H1 (cell line): ENCODE results near the gene SNRNP70. TPM values are rescaled to one million over a fixed set of nuclear protein-coding genes. Genes with fewer than 3 reads are reported as not detected.
"Not testable (repeated sequence)": the region's sequence is repeated elsewhere in the genome, so short reads cannot be mapped to it uniquely, and the experiment has no call there.

ENCODE experiments used
- CTCF ChIA-PET: fragments of 300-600 bp; sonication (Branson Sonifier 250); formaldehyde crosslinking; loops from one replicate; lab custom pipeline; 2021; ENCODE audit not compliant: partially characterized antibody; lab: Charles Lee
- POLR2A ChIA-PET: fragments of 300-600 bp; sonication (Branson Sonifier 250); formaldehyde crosslinking; loops from one replicate; lab custom pipeline; 2021; ENCODE audit warnings: inconsistent platforms; ENCODE audit not compliant: partially characterized antibody; lab: Charles Lee
- DNase-seq, 2 experiments: peaks; one replicate each; pipeline versions ENCODE4 v3.0.0 to v3.0.0-alpha.2; 2010 to 2022; ENCODE audit warnings: low spot score in 2 of 2, low read depth in 1 of 2, mixed read lengths in 1 of 2
- FAIRE-seq: peaks from 2 replicates; lab custom pipeline; 2011; peaks lifted over from hg19 to GRCh38; lab: Jason Lieb, UNC
- H2AFZ ChIP-seq: 2 replicates; pipeline ENCODE4 v1.8.1; 2012; ENCODE audit warnings: low read length, inconsistent platforms
- H2AK5ac ChIP-seq: 2 replicates; pipeline ENCODE4 v1.6.1; 2013; ENCODE audit warnings: low read depth, low read length
- H2BK120ac ChIP-seq: replicated peaks from 2 replicates; pipeline ENCODE3; 2013; ENCODE audit warnings: low read depth, low read length, inconsistent platforms
- H2BK12ac ChIP-seq: 2 replicates; pipeline ENCODE4 v1.6.1; 2013; ENCODE audit warnings: low read depth, low read length
- H2BK15ac ChIP-seq: 2 replicates; pipeline ENCODE4 v1.6.1; 2013; ENCODE audit warnings: low read length
- H2BK20ac ChIP-seq: 2 replicates; pipeline ENCODE4 v1.6.1; 2013; ENCODE audit warnings: low read length
- H2BK5ac ChIP-seq: 2 replicates; pipeline ENCODE4 v1.6.1; 2013; ENCODE audit warnings: low read depth, low read length
- H3K14ac ChIP-seq: 2 replicates; pipeline ENCODE4 v1.6.1; 2013; ENCODE audit warnings: inconsistent platforms; ENCODE audit not compliant: insufficient read length
- H3K18ac ChIP-seq: 2 replicates; pipeline ENCODE4 v1.6.1; 2013; ENCODE audit warnings: low read length; ENCODE audit errors: extremely low read depth
- H3K23ac ChIP-seq: 2 replicates; pipeline ENCODE4 v1.6.1; 2013; ENCODE audit warnings: inconsistent platforms; ENCODE audit not compliant: insufficient read length
- H3K23me2 ChIP-seq: 2 replicates; pipeline ENCODE4 v1.6.1; 2013; ENCODE audit warnings: low read depth, low read length
- H3K27ac ChIP-seq: 2 replicates; pipeline ENCODE4 v1.6.1; 2011; ENCODE audit warnings: low read depth, low read length, inconsistent platforms
- H3K27me3 ChIP-seq, 4 experiments: replicated peaks in 1 of 4; 1 replicate in 1 of 4; 2 replicates in 3 of 4; pipeline versions ENCODE4 v1.6.1 to v1.8.1; 2011 to 2013; ENCODE audit warnings: low read length in 3 of 4, mild to moderate bottlenecking in 3 of 4, inconsistent platforms in 2 of 4, mixed read lengths in 2 of 4, moderate library complexity in 1 of 4; ENCODE audit not compliant: control insufficient read depth in 3 of 4, insufficient read depth in 3 of 4; ENCODE audit errors: extremely low read depth in 1 of 4
- H3K36me3 ChIP-seq, 4 experiments: 2 replicates each; pipeline versions ENCODE4 v1.6.1 to v1.8.1; 2011 to 2013; ENCODE audit warnings: mild to moderate bottlenecking in 4 of 4, low read length in 3 of 4, moderate library complexity in 2 of 4, control low read depth in 1 of 4, inconsistent platforms in 1 of 4; ENCODE audit not compliant: insufficient read depth in 4 of 4, control insufficient read depth in 2 of 4
- H3K4ac ChIP-seq: replicated peaks from 2 replicates; pipeline ENCODE3; 2013; ENCODE audit warnings: low read length, low read depth, mixed read lengths, inconsistent platforms; ENCODE audit not compliant: insufficient read length
- H3K4me1 ChIP-seq, 4 experiments: replicated peaks in 1 of 4; 1 replicate in 1 of 4; 2 replicates in 3 of 4; pipeline versions ENCODE4 v1.6.1 to v1.8.1; 2011 to 2013; ENCODE audit warnings: low read length in 3 of 4, inconsistent platforms in 2 of 4, mixed read lengths in 1 of 4; ENCODE audit not compliant: insufficient read depth in 4 of 4, control insufficient read depth in 3 of 4
- H3K4me2 ChIP-seq, 2 experiments: 2 replicates each; pipeline versions ENCODE4 v1.6.1 to v1.8.1; 2011 to 2013; ENCODE audit warnings: low read depth in 2 of 2, low read length in 2 of 2, control low read depth in 1 of 2, inconsistent platforms in 1 of 2, mild to moderate bottlenecking in 1 of 2; ENCODE audit not compliant: insufficient read depth in 1 of 2
- H3K4me3 ChIP-seq, 4 experiments: fragments of 200-600, 300-600 bp in 1 of 4; sonication (generic), shearing (Covaris generic), sonication (Bioruptor Twin) in 1 of 4; 2 replicates each; pipeline versions ENCODE4 v1.5.1 to v1.8.1; 2011 to 2016; ENCODE audit warnings: low read length in 4 of 4, low read depth in 3 of 4, control low read depth in 2 of 4, inconsistent platforms in 2 of 4, mild to moderate bottlenecking in 2 of 4, mixed read lengths in 1 of 4, moderate library complexity in 1 of 4; ENCODE audit not compliant: insufficient read depth in 2 of 4; ENCODE audit errors: extremely low read depth in 1 of 4
- H3K56ac ChIP-seq: replicated peaks from 2 replicates; pipeline ENCODE3; 2013; ENCODE audit warnings: low read depth, mild to moderate bottlenecking, mixed read lengths, low read length, inconsistent platforms; ENCODE audit not compliant: insufficient read length
- H3K79me1 ChIP-seq: 2 replicates; pipeline ENCODE4 v1.6.1; 2013; ENCODE audit warnings: low read depth, low read length, control low read depth
- H3K79me2 ChIP-seq, 2 experiments: 2 replicates each; pipeline versions ENCODE4 v1.6.1 to v1.8.1; 2012 to 2013; ENCODE audit warnings: low read length in 2 of 2, mild to moderate bottlenecking in 2 of 2, inconsistent platforms in 1 of 2; ENCODE audit not compliant: insufficient read depth in 2 of 2, control insufficient read depth in 1 of 2
- H3K9ac ChIP-seq, 4 experiments: replicated peaks in 1 of 4; 1 replicate in 1 of 4; 2 replicates in 3 of 4; pipeline versions ENCODE4 v1.6.1 to v1.8.1; 2011 to 2013; ENCODE audit warnings: low read depth in 3 of 4, low read length in 3 of 4, control low read depth in 2 of 4, mild to moderate bottlenecking in 2 of 4, moderate library complexity in 2 of 4, inconsistent platforms in 1 of 4; ENCODE audit errors: extremely low read depth in 1 of 4
- H3K9me3 ChIP-seq, 2 experiments: 2 replicates each; pipeline versions ENCODE4 v1.6.1 to v1.8.1; 2012 to 2013; ENCODE audit warnings: mild to moderate bottlenecking in 2 of 2, moderate library complexity in 2 of 2, control low read depth in 1 of 2, inconsistent platforms in 1 of 2, low read depth in 1 of 2, low read length in 1 of 2, mixed read lengths in 1 of 2; ENCODE audit not compliant: insufficient read depth in 2 of 2
- H4K20me1 ChIP-seq, 2 experiments: replicated peaks in 1 of 2; 2 replicates each; pipeline versions ENCODE3 to v1.8.1; 2011 to 2013; ENCODE audit warnings: inconsistent platforms in 2 of 2, low read length in 2 of 2, mild to moderate bottlenecking in 1 of 2; ENCODE audit not compliant: insufficient read depth in 2 of 2, control insufficient read depth in 1 of 2
- H4K5ac ChIP-seq: 2 replicates; pipeline ENCODE4 v1.6.1; 2013; ENCODE audit warnings: low read length, low read depth, mixed read lengths, inconsistent platforms; ENCODE audit not compliant: insufficient read length
- H4K8ac ChIP-seq: 2 replicates; pipeline ENCODE4 v1.8.0; 2013; ENCODE audit warnings: mild to moderate bottlenecking, moderate library complexity, low read length, inconsistent platforms; ENCODE audit not compliant: insufficient read depth; ENCODE audit errors: extremely low read depth
- H4K91ac ChIP-seq: replicated peaks from 2 replicates; pipeline ENCODE3; 2013; ENCODE audit warnings: low read length, mixed read lengths, inconsistent platforms; ENCODE audit not compliant: insufficient read length
- WGBS, 2 experiments: shearing (Covaris generic) in 1 of 2; methylation state at CpG; one replicate each; pipeline versions ENCODE4 v1.1.6 to v1.1.7; 2013 to 2015; ENCODE audit warnings: low lambda C conversion rate in 2 of 2, mixed read lengths in 2 of 2, inconsistent platforms in 1 of 2, low coverage in 1 of 2, missing lambda C conversion rate in 1 of 2; ENCODE audit not compliant: insufficient replicate concordance in 2 of 2, insufficient coverage in 1 of 2, insufficient read length in 1 of 2; ENCODE audit errors: extremely low coverage in 1 of 2, missing lambda C conversion rate in 1 of 2; 5-methylcytosine and 5-hydroxymethylcytosine counted together
- polyA plus RNA-seq, 7 experiments: library from polyadenylated mRNA; depleted of rRNA in 3 of 7; stranded (reverse) in 5 of 7; unstranded in 2 of 7; fragments of >200 nt in 5 of 7; fragments of 200-250 nt in 2 of 7; gene quantifications; 1 replicate in 5 of 7; 2 replicates in 1 of 7; 4 replicates in 1 of 7; pipeline versions ENCODE4 v1.2.1 to v1.2.3, GENCODE V29; 2011 to 2013; ENCODE audit warnings: missing spikeins in 2 of 7, mixed read lengths in 2 of 7
- total RNA-seq: library from RNA; stranded (reverse); fragmentation: NEBNext Ultra II Directional; extraction: Animal tissue kit (Norgen Biotek cat#: 25700); gene quantifications from 2 replicates; pipeline ENCODE4 v1.2.1, GENCODE V29; 2021

The SNRNP70 gene
- total and polyA plus RNA-seq, 2 of the 8 experiments (the other 6 are each of a cell fraction or from before 2014, with no cell fraction given), result 231 to 235 TPM

DNA sequence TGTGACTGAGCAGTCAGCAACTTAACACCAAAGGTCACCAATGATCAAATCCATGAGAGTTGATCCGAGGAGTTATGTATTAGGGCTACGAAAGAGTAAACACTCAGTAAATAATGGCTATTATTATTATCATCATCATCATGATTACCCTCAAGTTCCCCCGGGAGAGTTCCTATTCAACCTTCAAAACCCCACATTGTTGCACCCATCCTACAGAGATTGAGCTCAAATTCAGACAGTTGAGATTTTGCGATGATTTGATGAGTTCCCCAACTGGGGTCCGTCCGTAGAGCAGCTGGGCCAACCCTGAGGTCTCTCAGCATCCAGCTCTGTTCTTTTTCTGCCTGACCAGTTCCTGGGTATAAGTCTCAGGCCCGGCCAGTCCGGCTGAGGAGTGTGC is 47.1 kb upstream of the SNRNP70 start:
- H2BK5ac ChIP-seq, H2BK15ac ChIP-seq, DNase-seq, H2AFZ ChIP-seq, H4K20me1 ChIP-seq, H3K27me3 ChIP-seq, H3K23ac ChIP-seq, H3K4ac ChIP-seq, H4K8ac ChIP-seq, POLR2A ChIA-PET, H2BK12ac ChIP-seq, H4K5ac ChIP-seq, H3K27ac ChIP-seq, H3K56ac ChIP-seq, H3K23me2 ChIP-seq, H3K4me1 ChIP-seq, H3K79me2 ChIP-seq, FAIRE-seq, H2BK120ac ChIP-seq, H4K91ac ChIP-seq, H2BK20ac ChIP-seq, H3K4me2 ChIP-seq, H3K79me1 ChIP-seq, H3K9me3 ChIP-seq, H2AK5ac ChIP-seq, H3K18ac ChIP-seq, H3K4me3 ChIP-seq, H3K14ac ChIP-seq, H3K9ac ChIP-seq, H3K36me3 ChIP-seq: not testable (repeated sequence)
- CTCF ChIA-PET, result interaction anchor here (0.7 kb wide), 1 partner anchor 237 kb away, joined by 5 read pairs; no protein-coding TSS in a partner anchor
- 91% methylated on average over 6 of the region's 8 CpGs; no CpG with 5 or more reads in 1 of the 2 experiments for WGBS, 2 experiments

GRCh38 chr19:49038557-49039276 is 46.5 kb upstream of the SNRNP70 start:
- H3K4me2 ChIP-seq, H2AFZ ChIP-seq, H4K91ac ChIP-seq, H3K79me2 ChIP-seq, H3K36me3 ChIP-seq, H2AK5ac ChIP-seq, DNase-seq, H2BK5ac ChIP-seq, H2BK15ac ChIP-seq, H2BK12ac ChIP-seq, H3K4me1 ChIP-seq, POLR2A ChIA-PET, H3K4me3 ChIP-seq, H4K5ac ChIP-seq, H3K9me3 ChIP-seq, H3K18ac ChIP-seq, H3K23ac ChIP-seq, H3K14ac ChIP-seq, H2BK20ac ChIP-seq, H3K56ac ChIP-seq, H3K9ac ChIP-seq, H4K20me1 ChIP-seq, H3K27ac ChIP-seq, H3K27me3 ChIP-seq, H2BK120ac ChIP-seq, H3K79me1 ChIP-seq, FAIRE-seq, H3K4ac ChIP-seq, H3K23me2 ChIP-seq: not testable (repeated sequence)
- WGBS, 2 experiments, result 88% methylated on average over 20 of the region's 26 CpGs; no CpG with 5 or more reads in 1 of the 2 experiments
- 0 out of 2 replicates have a peak overlapping the region, but pooled peaks have one; percentile 68 for H4K8ac ChIP-seq
- CTCF ChIA-PET, result interaction anchor here (0.7 kb wide), 1 partner anchor 237 kb away, joined by 5 read pairs; no protein-coding TSS in a partner anchor
